OCI-LY7 (cell line): ENCODE results near the gene JPH3. TPM values are rescaled to one million over a fixed set of nuclear protein-coding genes. Genes with fewer than 3 reads are reported as not detected.

Source experiments
- BruUV-seq: library from RNA; stranded (reverse); fragments of 400-500 nt; replicated peaks from 2 replicates; lab custom pipeline; 2021; lab: Mats Ljungman, UMichigan
- CTCF ChIA-PET: fragments of 300-600 bp; sonication (Branson Sonifier 250); formaldehyde crosslinking; loops from one replicate; lab custom pipeline; 2022; ENCODE audit warnings: antibody characterized with exemption; ENCODE audit not compliant: unreplicated experiment; lab: Charles Lee
- POLR2A ChIA-PET: fragments of 300-600 bp; sonication (Branson Sonifier 250); formaldehyde crosslinking; loops from one replicate; lab custom pipeline; 2022; ENCODE audit warnings: antibody characterized with exemption; lab: Charles Lee
- DNase-seq: peaks from one replicate; pipeline ENCODE4 v3.0.0-alpha.2; 2015; ENCODE audit warnings: low spot score
- H2AFZ ChIP-seq: fragments of 200-600 bp; sonication (generic), shearing (Covaris generic); 2 replicates; pipeline ENCODE4 v1.6.1; 2014; ENCODE audit warnings: mild to moderate bottlenecking, antibody characterized with exemption, low read length, moderate library complexity
- H3K27ac ChIP-seq: fragments of 200-600 bp; sonication (generic); 2 replicates; pipeline ENCODE4 v1.5.1; 2014; ENCODE audit warnings: mixed run types, low read depth, mild to moderate bottlenecking, moderate library complexity, low read length, inconsistent platforms; ENCODE audit not compliant: poor library complexity, severe bottlenecking
- H3K36me3 ChIP-seq: fragments of 200-600 bp; sonication (generic); 2 replicates; pipeline ENCODE4 v1.6.1; 2014; ENCODE audit warnings: mild to moderate bottlenecking, antibody characterized with exemption, low read length, moderate library complexity, mixed read lengths; ENCODE audit not compliant: insufficient read depth
- H3K4me1 ChIP-seq: fragments of 200-600 bp; sonication (generic); 2 replicates; pipeline ENCODE4 v1.5.1; 2014; ENCODE audit warnings: mild to moderate bottlenecking, low read length; ENCODE audit not compliant: insufficient read depth, poor library complexity, severe bottlenecking
- H3K4me2 ChIP-seq: fragments of 200-600 bp; sonication (generic); 2 replicates; pipeline ENCODE4 v1.6.1; 2014; ENCODE audit warnings: mild to moderate bottlenecking, low read length
- H3K4me3 ChIP-seq: fragments of 200-600 bp; sonication (generic); 2 replicates; pipeline ENCODE4 v1.5.1; 2014; ENCODE audit warnings: mild to moderate bottlenecking, low read depth, low read length; ENCODE audit not compliant: poor library complexity, severe bottlenecking
- H3K79me2 ChIP-seq: fragments of 200-600 bp; sonication (generic); 2 replicates; pipeline ENCODE4 v1.6.1; 2016; ENCODE audit warnings: low read depth, mild to moderate bottlenecking, low read length, moderate library complexity, mixed read lengths; ENCODE audit not compliant: insufficient read depth
- H3K9me2 ChIP-seq: fragments of 200-600 bp; sonication (generic); 2 replicates; pipeline ENCODE4 v1.6.1; 2016; ENCODE audit warnings: mild to moderate bottlenecking, low read length, mixed read lengths; ENCODE audit not compliant: insufficient read depth
- H3K9me3 ChIP-seq: fragments of 200-600 bp; sonication (generic); 2 replicates; pipeline ENCODE4 v1.6.1; 2014; ENCODE audit warnings: mild to moderate bottlenecking, mixed run types, low read length, mixed read lengths
- H4K20me1 ChIP-seq: fragments of 200-600 bp; sonication (generic); 2 replicates; pipeline ENCODE4 v1.6.1; 2014; ENCODE audit warnings: mild to moderate bottlenecking, antibody characterized with exemption, low read length, moderate library complexity, mixed read lengths; ENCODE audit not compliant: insufficient read depth
- CTCF ChIP-seq: fragments of 200-600 bp; sonication (generic); conservative IDR thresholded peaks from 2 replicates; pipeline ENCODE4 v1.5.1; 2014; ENCODE audit warnings: mild to moderate bottlenecking, antibody characterized with exemption, low read length, moderate library complexity, mixed read lengths
- EZH2phosphoT487 ChIP-seq: fragments of 200-600 bp; sonication (generic); IDR thresholded peaks from 2 replicates; pipeline ENCODE4 v1.6.1; 2018; ENCODE audit warnings: low read depth, borderline replicate concordance, mild to moderate bottlenecking, mixed run types, antibody characterized with exemption, low read length, moderate library complexity, mixed read lengths
- intact Hi-C: fragments of 100-400 bp; cut with micrococcal nuclease; formaldehyde crosslinking; loops from one replicate; pipeline ENCODE4 v1.10.0; 2022; ENCODE audit not compliant: unreplicated experiment
- total RNA-seq, 2 experiments: library from RNA; depleted of rRNA in 1 of 2; stranded (reverse); fragments of >200 nt in 1 of 2; shearing (Covaris generic) in 1 of 2; gene quantifications; 2 replicates each; pipeline ENCODE4 v1.2.3, GENCODE V29; 2014 to 2022

The JPH3 gene
- total RNA-seq, 2 experiments from 2014 or later, result not detected

- H2AFZ ChIP-seq, result no peak overlapping the region
- ChIA-PET CTCF (no interaction called here), POLR2A (interaction anchor here (0.7 kb wide), 1 partner anchor 46 kb away, joined by 3 read pairs; no protein-coding TSS in a partner anchor)
- H3K9me3 ChIP-seq, result no peaks in the 10 kb centered on the region
- no peaks in the 10 kb centered on the region for H3K9me2 ChIP-seq
- intact Hi-C loops, result loop anchor here (10.0 kb wide), 1 partner anchor 848 kb away; no protein-coding TSS in a partner anchor
- no peak for DNase-seq
- H3K4me3 ChIP-seq, result no peak overlapping the region
- no peak overlapping the region for H3K27ac ChIP-seq
- peaks cover 3% of the 10 kb centered on the region; the same call in 1 of the 2 replicates for H3K79me2 ChIP-seq
- H4K20me1 ChIP-seq, result no peaks in the 10 kb centered on the region
- TF ChIP-seq CTCF (no peak), EZH2phosphoT487 (no peak)
- peaks cover 27% of the 10 kb centered on the region for H3K4me1 ChIP-seq
- H3K36me3 ChIP-seq, result peaks cover 91% of the 10 kb centered on the region
- H3K4me2 ChIP-seq, result no peak overlapping the region
- no TSS peak for BruUV-seq
Observed at GRCh38 chr16:87706278-87707000, 104.1 kb downstream of the JPH3 start.

GRCh38 chr16:87707097-87707496 is 104.8 kb downstream of the JPH3 start:
- H3K79me2 ChIP-seq, result peaks cover 3% of the 10 kb centered on the region; the same call in 1 of the 2 replicates
- TF ChIP-seq EZH2phosphoT487, result no peak
- TF ChIP-seq CTCF, result 0 out of 2 replicates have a peak, but pooled peaks have one; percentile 13
- ChIA-PET CTCF (no interaction called here), POLR2A (no interaction called here)
- BruUV-seq, result no TSS peak
- no peak for DNase-seq
- no peak overlapping the region for H3K4me2 ChIP-seq
- H3K4me1 ChIP-seq, result peaks cover 22% of the 10 kb centered on the region
- peaks cover 94% of the 10 kb centered on the region for H3K36me3 ChIP-seq
- H2AFZ ChIP-seq, result no peak overlapping the region
- intact Hi-C loops, result loop anchor here (10.0 kb wide), 1 partner anchor 848 kb away; no protein-coding TSS in a partner anchor
- no peak overlapping the region for H3K4me3 ChIP-seq
- H3K27ac ChIP-seq, result no peak overlapping the region
- no peaks in the 10 kb centered on the region for H4K20me1 ChIP-seq
- no peaks in the 10 kb centered on the region for H3K9me3 ChIP-seq
- H3K9me2 ChIP-seq, result no peaks in the 10 kb centered on the region
